ENCODE results near the gene ZDHHC3.

ZDHHC3 gene

DNA sequence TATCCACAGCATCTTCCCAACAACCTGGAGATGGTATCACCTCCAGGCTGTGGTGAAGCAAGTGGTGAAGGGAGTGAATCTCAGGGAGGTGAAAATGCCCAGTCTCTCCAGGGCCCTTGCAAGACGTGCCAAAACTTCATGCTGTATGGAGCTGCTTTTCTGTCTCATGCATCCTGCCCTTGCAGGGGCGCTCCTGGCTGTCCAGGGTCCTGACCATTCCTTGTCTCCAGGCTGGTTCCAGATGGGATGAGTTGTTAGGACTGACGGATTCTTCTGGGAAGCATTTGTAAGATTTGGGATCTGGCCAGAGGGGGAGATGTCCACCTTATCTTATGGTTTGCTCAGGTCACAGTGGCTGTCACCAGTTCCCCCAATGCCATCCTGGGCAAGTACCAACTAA is 85.7 kb downstream of the ZDHHC3 start:
- DNase-seq, result no peak

DNA sequence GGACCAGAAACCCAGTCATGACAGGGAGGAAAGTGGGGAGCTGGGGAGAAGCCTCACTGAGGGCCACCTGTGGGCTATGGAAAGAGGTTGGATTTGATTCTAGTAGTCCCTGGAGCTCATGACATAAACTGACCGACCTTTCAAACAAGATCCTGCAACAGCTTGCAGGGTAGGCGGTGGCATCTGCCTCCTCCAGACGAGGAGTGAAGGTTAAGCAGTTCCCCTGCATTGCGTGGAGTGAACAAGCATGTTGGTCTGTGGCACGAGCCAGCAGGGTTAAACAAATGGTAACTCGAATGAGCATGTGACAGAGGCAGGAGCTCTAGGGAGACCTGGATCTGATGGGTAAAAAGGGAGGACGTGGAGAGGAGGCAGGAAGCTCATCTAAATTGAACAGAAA is 88.9 kb downstream of the ZDHHC3 start:
- DNase-seq, result no peak

DNA sequence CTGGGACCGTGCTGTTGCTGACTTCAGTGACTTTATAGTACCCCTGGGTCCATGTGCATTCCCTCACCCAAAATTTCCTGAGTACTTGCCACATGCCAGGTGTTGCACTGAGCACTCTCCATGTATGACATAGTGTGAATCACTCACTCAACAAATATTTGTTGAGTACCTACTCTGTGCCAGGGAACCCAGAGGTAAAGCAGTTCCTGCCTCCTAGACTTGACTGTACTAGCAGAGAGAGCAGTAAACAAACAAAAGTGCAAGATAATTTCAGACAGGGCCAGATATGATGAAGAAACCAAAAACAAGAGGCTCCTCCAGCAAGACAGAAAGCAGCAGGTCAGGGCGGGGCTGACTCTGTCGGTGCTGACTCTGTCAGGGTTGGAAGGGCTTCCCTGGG is 89.4 kb downstream of the ZDHHC3 start:
- DNase-seq, result no peak

GRCh38 chr3:44885618-44886017 is 90.4 kb downstream of the ZDHHC3 start:
- no peak for DNase-seq

DNA sequence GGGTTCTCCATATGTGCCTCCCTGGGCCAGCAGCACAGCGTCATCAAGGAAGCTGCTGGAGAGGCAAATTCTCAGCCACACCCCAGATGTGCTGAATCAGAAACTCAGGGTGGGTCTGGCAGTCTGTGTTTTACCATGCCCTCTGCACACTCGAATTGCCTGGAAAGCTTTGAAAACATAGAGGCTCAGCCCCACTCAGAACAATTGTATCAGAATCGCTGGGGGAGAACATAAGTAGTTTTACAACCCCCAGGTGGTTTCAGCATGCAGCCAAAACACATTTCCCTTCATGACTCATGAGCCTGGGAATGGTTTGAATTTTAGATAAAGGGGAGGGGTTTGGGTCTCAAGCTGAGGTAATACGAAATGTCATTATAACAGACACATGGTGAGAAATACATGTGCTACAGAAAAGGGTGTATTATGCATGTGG is 92.0 kb downstream of the ZDHHC3 start:
- DNase-seq, result no peak

GRCh38 chr3:44883213-44883955 is 92.6 kb downstream of the ZDHHC3 start:
- no peak for DNase-seq

- no peak for DNase-seq
These were observed 95.7 kb downstream of the ZDHHC3 start for GRCh38 chr3:44880284-44880683.

GRCh38 chr3:44877333-44877732 is 98.6 kb downstream of the ZDHHC3 start:
- no peak for DNase-seq

DNA sequence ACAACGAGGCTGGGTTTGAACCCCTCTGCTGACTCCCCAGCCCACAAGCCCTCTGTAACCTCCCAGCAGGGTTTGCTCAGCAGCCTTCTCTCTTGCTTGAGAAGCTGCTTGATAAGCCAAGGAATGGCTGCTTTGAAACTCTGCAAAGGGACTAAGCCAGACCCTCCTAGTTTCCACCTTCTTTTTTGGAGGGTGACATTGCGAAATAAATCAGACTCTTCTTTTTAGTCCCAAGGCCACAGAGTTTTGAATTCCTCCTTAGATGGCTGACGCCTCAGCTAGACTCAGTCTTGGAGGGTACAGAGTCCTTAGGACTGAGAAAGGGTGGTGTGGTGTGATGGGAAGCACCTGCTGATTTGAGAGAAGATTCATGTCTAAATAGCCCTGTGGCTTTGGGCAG is 100.4 kb downstream of the ZDHHC3 start:
- no peak for DNase-seq

Data from RPMI8226 (cell line).